H1 (cell line): ENCODE measurements around the gene SLC39A11. TPM values are rescaled to one million over a fixed set of nuclear protein-coding genes. Genes with fewer than 3 reads are reported as not detected.

Source experiments
- CHD7 ChIP-seq: fragments of 300-600 bp; sonication (generic); IDR thresholded peaks from 2 replicates; pipeline ENCODE4 v1.7.1; 2012; ENCODE audit warnings: low read length, moderate library complexity, mild to moderate bottlenecking, inconsistent platforms; ENCODE audit not compliant: insufficient replicate concordance
- polyA plus RNA-seq, 7 experiments: library from polyadenylated mRNA; depleted of rRNA in 3 of 7; stranded (reverse) in 5 of 7; unstranded in 2 of 7; fragments of >200 nt in 5 of 7; fragments of 200-250 nt in 2 of 7; gene quantifications; 1 replicate in 5 of 7; 2 replicates in 1 of 7; 4 replicates in 1 of 7; pipeline versions ENCODE4 v1.2.1 to v1.2.3, GENCODE V29; 2011 to 2013; ENCODE audit warnings: missing spikeins in 2 of 7, mixed read lengths in 2 of 7
- total RNA-seq: library from RNA; stranded (reverse); fragmentation: NEBNext Ultra II Directional; extraction: Animal tissue kit (Norgen Biotek cat#: 25700); gene quantifications from 2 replicates; pipeline ENCODE4 v1.2.1, GENCODE V29; 2021

SLC39A11 gene
- total and polyA plus RNA-seq, 2 of the 8 experiments (the other 6 are each of a cell fraction or from before 2014, with no cell fraction given) = 12.2 to 19.6 TPM

- TF ChIP-seq CHD7 = no peak
These were observed 276.1 kb downstream of the SLC39A11 start (continued) for GRCh38 chr17:72816406-72816805.
